Measurements from ENCODE around the gene NBAS.
"Not testable (repeated sequence)": the region's sequence is repeated elsewhere in the genome, so short reads cannot be mapped to it uniquely, and the experiment has no call there.

Gene NBAS

GRCh38 chr2:15298770-15299169 lies 262.4 kb downstream of the NBAS start:
- no peak for DNase-seq

- no peak for DNase-seq
Measured at GRCh38 chr2:15293262-15293937, 267.7 kb downstream of the NBAS start.

GRCh38 chr2:15287447-15288184 lies 273.5 kb downstream of the NBAS start:
- DNase-seq, result no peak

GRCh38 chr2:15284614-15285013 lies 276.5 kb downstream of the NBAS start:
- DNase-seq, result no peak

- DNase-seq, result no peak
Measured at GRCh38 chr2:15281681-15282080, 279.5 kb downstream of the NBAS start.

- no peak for DNase-seq
Measured at GRCh38 chr2:15279201-15279876, 281.8 kb downstream of the NBAS start.

- DNase-seq, result no peak
Measured at GRCh38 chr2:15278296-15278695, 282.8 kb downstream of the NBAS start.

GRCh38 chr2:15275346-15275745 lies 285.8 kb downstream of the NBAS start:
- no peak for DNase-seq

- no peak for DNase-seq
Measured at GRCh38 chr2:15273452-15273851, 287.7 kb downstream of the NBAS start.

- no peak for DNase-seq
Measured at GRCh38 chr2:15272942-15273341, 288.2 kb downstream of the NBAS start.

GRCh38 chr2:15271941-15272542 lies 289.1 kb downstream of the NBAS start:
- DNase-seq, result no peak

GRCh38 chr2:15271276-15271675 lies 289.9 kb downstream of the NBAS start:
- DNase-seq, result no peak

GRCh38 chr2:15269043-15269442 lies 292.1 kb downstream of the NBAS start:
- DNase-seq, result no peak

- DNase-seq, result no peak
Measured at GRCh38 chr2:15265889-15266288, 295.2 kb downstream of the NBAS start.

- DNase-seq, result no peak
Measured at GRCh38 chr2:15263976-15264685, 297.0 kb downstream of the NBAS start.

- no peak for DNase-seq
Measured at GRCh38 chr2:15262792-15263191, 298.3 kb downstream of the NBAS start.

GRCh38 chr2:15260835-15261234 lies 300.3 kb downstream of the NBAS start:
- DNase-seq, result no peak

- DNase-seq, result no peak
Measured at GRCh38 chr2:15260196-15260595, 300.9 kb downstream of the NBAS start.

GRCh38 chr2:15259356-15259756 lies 301.8 kb downstream of the NBAS start:
- no peak for DNase-seq

GRCh38 chr2:15258385-15258784 lies 302.7 kb downstream of the NBAS start:
- DNase-seq, result not testable (repeated sequence)

- DNase-seq, result no peak
Measured at GRCh38 chr2:15253835-15254286, 307.3 kb downstream of the NBAS start.

- DNase-seq, result no peak
Measured at GRCh38 chr2:15253247-15253646, 307.9 kb downstream of the NBAS start.

GRCh38 chr2:15251753-15252152 lies 309.4 kb downstream of the NBAS start:
- DNase-seq, result no peak
